Measurements from ENCODE around the gene OGFR. TPM values are rescaled to one million over a fixed set of nuclear protein-coding genes. Genes with fewer than 3 reads are reported as not detected.

OGFR gene
- total RNA-seq, result 77.5 and 79.2 TPM in 2 replicates

GRCh38 chr20:62804627-62805154, at the start of gene OGFR:
OGFR (plus strand) TSS chr20:62804835; CDS start chr20:62804860, 25 bp downstream.
- intact Hi-C loops (cut with micrococcal nuclease), result loop anchor here (1.0 to 5.0 kb wide), 3 partner anchors 10 to 417 kb away; partner anchors contain the start of gene RPS21

GRCh38 chr20:62754991-62755356, 49.7 kb upstream of the OGFR start:
- intact Hi-C loops (cut with micrococcal nuclease), result no loop called here

GRCh38 chr20:62755817-62756724, 48.6 kb upstream of the OGFR start:
- intact Hi-C loops (cut with micrococcal nuclease), result no loop called here

- intact Hi-C loops (cut with micrococcal nuclease), result no loop called here
Measured at GRCh38 chr20:62758226-62758912, 46.3 kb upstream of the OGFR start.

GRCh38 chr20:62759981-62760431, 44.6 kb upstream of the OGFR start:
- intact Hi-C loops (cut with micrococcal nuclease), result no loop called here

GRCh38 chr20:62760471-62760855, 44.2 kb upstream of the OGFR start:
- intact Hi-C loops (cut with micrococcal nuclease), result no loop called here

- intact Hi-C loops (cut with micrococcal nuclease), result no loop called here
Measured at GRCh38 chr20:62760856-62761758, 43.5 kb upstream of the OGFR start.

GRCh38 chr20:62761759-62762131, 42.9 kb upstream of the OGFR start:
- intact Hi-C loops (cut with micrococcal nuclease), result no loop called here

GRCh38 chr20:62762376-62762775, 42.3 kb upstream of the OGFR start:
- intact Hi-C loops (cut with micrococcal nuclease), result no loop called here

- intact Hi-C loops (cut with micrococcal nuclease), result no loop called here
Measured at GRCh38 chr20:62762801-62763368, 41.8 kb upstream of the OGFR start.

- intact Hi-C loops (cut with micrococcal nuclease), result no loop called here
Measured at GRCh38 chr20:62763404-62763803, 41.2 kb upstream of the OGFR start.

- intact Hi-C loops (cut with micrococcal nuclease), result no loop called here
Measured at GRCh38 chr20:62764156-62764935, 40.3 kb upstream of the OGFR start.

GRCh38 chr20:62765021-62765420, 39.6 kb upstream of the OGFR start:
- intact Hi-C loops (cut with micrococcal nuclease), result no loop called here

- intact Hi-C loops (cut with micrococcal nuclease), result no loop called here
Measured at GRCh38 chr20:62765432-62766070, 39.1 kb upstream of the OGFR start.

GRCh38 chr20:62766071-62766450, 38.6 kb upstream of the OGFR start:
- intact Hi-C loops (cut with micrococcal nuclease), result no loop called here

- intact Hi-C loops (cut with micrococcal nuclease), result no loop called here
Measured at GRCh38 chr20:62766716-62767115, 37.9 kb upstream of the OGFR start.

GRCh38 chr20:62768234-62768546, 36.4 kb upstream of the OGFR start:
- intact Hi-C loops (cut with micrococcal nuclease), result no loop called here

GRCh38 chr20:62768551-62769287, 35.9 kb upstream of the OGFR start:
- intact Hi-C loops (cut with micrococcal nuclease), result no loop called here

Data from T-helper 2 cell treated with Interferon-gamma antibody and Interleukin-4, amounts not matched to agents 100 ng/mL and 5 ng/mL, for 36 hours (primary cell).